ENCODE measurements around the gene EHD1.

The EHD1 gene

GRCh38 chr11:64898076-64898445 lies 19.6 kb upstream of the EHD1 start:
- H2BK12ac ChIP-seq (ENCODE audit: low read length) = no peak overlapping the region
- H2BK120ac ChIP-seq (ENCODE audit: insufficient read depth, low read length, poor library complexity) = no peak overlapping the region
- H4K12ac ChIP-seq (ENCODE audit: low read depth, low read length) = no peak overlapping the region
- peaks cover 76 to 78% of the 10 kb centered on the region in 2 experiments for H3K36me3 ChIP-seq (ENCODE audit: control insufficient read depth in 1 of 2, insufficient read depth in 2 of 2, low read length in 2 of 2)
- no peaks in the 10 kb centered on the region for H3K27me3 ChIP-seq (ENCODE audit: insufficient read depth, low read length)
- peaks cover 3% of the 10 kb centered on the region for H3K9me3 ChIP-seq (ENCODE audit: insufficient read depth, low read depth, low read length)
- no peak overlapping the region for H3K4me2 ChIP-seq (ENCODE audit: low read length)
- H3K18ac ChIP-seq (ENCODE audit: low read length) = no peak overlapping the region
- H2BK5ac ChIP-seq (ENCODE audit: low read depth, low read length, poor library complexity) = no peak overlapping the region
- H3K9ac ChIP-seq (ENCODE audit: low read length) = no peak overlapping the region
- H3K79me1 ChIP-seq (ENCODE audit: low read length) = no peaks in the 10 kb centered on the region
- H3K23ac ChIP-seq (ENCODE audit: low read length) = no peak overlapping the region
- no peak overlapping the region for H4K91ac ChIP-seq (ENCODE audit: low read depth, low read length)
- H4K8ac ChIP-seq (ENCODE audit: low read depth, low read length) = no peak overlapping the region
- no peak overlapping the region for H3K14ac ChIP-seq (ENCODE audit: low read length)
- WGBS (ENCODE audit: extremely low coverage, insufficient coverage, insufficient read length) = no CpG with 5 or more reads among the region's 9 CpGs
- DNase-seq = no peak
- H2AFZ ChIP-seq (ENCODE audit: insufficient read depth, low read length, poor library complexity) = no peak overlapping the region
- no peaks in the 10 kb centered on the region for H3K4me1 ChIP-seq (ENCODE audit: control insufficient read depth in 1 of 2, insufficient read depth in 2 of 2, low read length in 2 of 2)
- no peaks in the 10 kb centered on the region for H3K79me2 ChIP-seq (ENCODE audit: control insufficient read depth, insufficient read depth, low read length, poor library complexity)
- H3K4ac ChIP-seq (ENCODE audit: low read depth, low read length) = no peak overlapping the region
- H3K27ac ChIP-seq (ENCODE audit: low read depth, low read length) = no peak overlapping the region
- no peak overlapping the region for H2AK5ac ChIP-seq (ENCODE audit: low read length)
- H3K4me3 ChIP-seq (ENCODE audit: low read depth, low read length) = no peak overlapping the region

DNA sequence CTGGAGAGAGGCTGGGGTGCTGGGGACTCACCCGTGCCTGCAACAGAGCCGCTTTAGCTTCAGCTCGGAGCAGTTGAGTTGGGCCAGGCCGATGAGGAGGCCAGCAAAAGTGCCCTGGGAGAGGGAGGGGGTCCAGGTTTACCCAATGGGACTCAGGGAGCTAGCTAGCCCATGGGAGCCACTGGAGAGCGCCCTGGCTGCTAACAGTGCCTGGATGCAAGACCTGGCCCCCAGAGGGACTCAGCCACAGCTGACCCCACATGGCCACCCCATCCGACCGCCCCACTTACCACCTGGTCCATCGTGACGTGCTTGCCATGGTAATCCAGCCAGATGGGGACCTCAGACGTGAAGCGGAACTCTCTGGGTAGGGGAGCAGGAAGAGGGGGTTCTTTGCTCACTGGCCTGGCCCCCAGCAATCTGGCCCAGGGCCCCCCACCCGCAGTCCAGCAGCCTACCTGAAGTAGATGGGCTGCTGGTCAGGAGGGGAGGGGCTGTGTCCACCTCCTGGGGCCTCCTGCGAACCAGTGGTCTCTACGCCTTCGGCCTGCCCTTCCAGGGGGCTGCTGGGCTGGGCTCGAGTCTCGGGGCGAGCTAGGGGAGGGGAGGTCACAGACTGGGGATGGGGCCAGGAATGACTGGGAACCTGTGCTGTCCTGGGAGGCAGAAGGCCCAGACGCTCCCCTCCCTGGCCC lies 19.1 kb upstream of the EHD1 start:
- H3K27ac ChIP-seq (ENCODE audit: low read depth, low read length) = no peak overlapping the region
- no peaks in the 10 kb centered on the region for H3K79me2 ChIP-seq (ENCODE audit: control insufficient read depth, insufficient read depth, low read length, poor library complexity)
- H3K4ac ChIP-seq (ENCODE audit: low read depth, low read length) = no peak overlapping the region
- H3K23ac ChIP-seq (ENCODE audit: low read length) = no peak overlapping the region
- H3K4me2 ChIP-seq (ENCODE audit: low read length) = no peak overlapping the region
- H3K18ac ChIP-seq (ENCODE audit: low read length) = no peak overlapping the region
- no peak for DNase-seq
- no peak overlapping the region for H2BK120ac ChIP-seq (ENCODE audit: insufficient read depth, low read length, poor library complexity)
- no peak overlapping the region for H3K4me3 ChIP-seq (ENCODE audit: low read depth, low read length)
- H4K12ac ChIP-seq (ENCODE audit: low read depth, low read length) = no peak overlapping the region
- H4K91ac ChIP-seq (ENCODE audit: low read depth, low read length) = no peak overlapping the region
- H3K4me1 ChIP-seq (ENCODE audit: control insufficient read depth in 1 of 2, insufficient read depth in 2 of 2, low read length in 2 of 2) = no peaks in the 10 kb centered on the region
- WGBS (ENCODE audit: extremely low coverage, insufficient coverage, insufficient read length) = no CpG with 5 or more reads among the region's 19 CpGs
- no peak overlapping the region for H2BK5ac ChIP-seq (ENCODE audit: low read depth, low read length, poor library complexity)
- no peaks in the 10 kb centered on the region for H3K79me1 ChIP-seq (ENCODE audit: low read length)
- H3K36me3 ChIP-seq (ENCODE audit: control insufficient read depth in 1 of 2, insufficient read depth in 2 of 2, low read length in 2 of 2) = peaks cover 70 to 73% of the 10 kb centered on the region in 2 experiments
- no peak overlapping the region for H3K9ac ChIP-seq (ENCODE audit: low read length)
- no peak overlapping the region for H3K14ac ChIP-seq (ENCODE audit: low read length)
- H3K9me3 ChIP-seq (ENCODE audit: insufficient read depth, low read depth, low read length) = peaks cover 3% of the 10 kb centered on the region
- no peak overlapping the region for H2AFZ ChIP-seq (ENCODE audit: insufficient read depth, low read length, poor library complexity)
- H4K8ac ChIP-seq (ENCODE audit: low read depth, low read length) = no peak overlapping the region
- no peak overlapping the region for H2BK12ac ChIP-seq (ENCODE audit: low read length)
- no peaks in the 10 kb centered on the region for H3K27me3 ChIP-seq (ENCODE audit: insufficient read depth, low read length)
- H2AK5ac ChIP-seq (ENCODE audit: low read length) = no peak overlapping the region

DNA sequence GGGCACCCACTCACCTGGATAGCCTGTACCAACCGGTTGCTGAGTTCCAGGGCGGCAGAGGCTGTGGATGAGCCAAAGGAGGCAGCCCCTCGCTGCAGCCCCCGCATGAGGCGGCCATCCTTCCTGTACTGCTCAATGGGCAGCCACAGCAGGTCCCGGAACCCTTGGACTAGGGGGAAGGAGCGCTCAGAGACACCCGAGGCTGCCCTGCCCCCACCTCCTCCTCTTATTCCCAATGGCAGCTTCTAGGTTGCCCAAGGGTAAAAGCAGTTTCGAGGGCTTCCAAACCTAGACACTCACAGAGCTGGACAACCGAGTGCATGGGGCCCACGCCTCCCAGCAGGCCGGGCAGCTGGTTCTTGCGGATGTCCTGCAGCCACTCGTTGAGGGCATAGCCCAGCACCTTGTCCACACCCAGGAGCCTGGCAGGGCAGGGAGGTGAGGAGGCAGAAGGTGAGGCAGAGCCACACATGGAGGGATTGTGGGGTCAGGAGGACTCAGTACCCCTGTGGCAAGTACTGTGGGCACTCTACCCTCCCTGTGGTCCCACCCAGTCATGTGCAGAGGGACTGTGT lies 18.1 kb upstream of the EHD1 start:
- no peak overlapping the region for H2BK5ac ChIP-seq (ENCODE audit: low read depth, low read length, poor library complexity)
- no peak overlapping the region for H3K27ac ChIP-seq (ENCODE audit: low read depth, low read length)
- no peak for DNase-seq
- H3K79me1 ChIP-seq (ENCODE audit: low read length) = no peaks in the 10 kb centered on the region
- H3K14ac ChIP-seq (ENCODE audit: low read length) = no peak overlapping the region
- H2BK12ac ChIP-seq (ENCODE audit: low read length) = no peak overlapping the region
- H3K27me3 ChIP-seq (ENCODE audit: insufficient read depth, low read length) = no peaks in the 10 kb centered on the region
- H3K79me2 ChIP-seq (ENCODE audit: control insufficient read depth, insufficient read depth, low read length, poor library complexity) = no peaks in the 10 kb centered on the region
- H4K8ac ChIP-seq (ENCODE audit: low read depth, low read length) = no peak overlapping the region
- H3K4me1 ChIP-seq (ENCODE audit: control insufficient read depth in 1 of 2, insufficient read depth in 2 of 2, low read length in 2 of 2) = no peaks in the 10 kb centered on the region
- H3K4me2 ChIP-seq (ENCODE audit: low read length) = no peak overlapping the region
- H2AFZ ChIP-seq (ENCODE audit: insufficient read depth, low read length, poor library complexity) = no peak overlapping the region
- H3K4me3 ChIP-seq (ENCODE audit: low read depth, low read length) = no peak overlapping the region
- no peak overlapping the region for H3K18ac ChIP-seq (ENCODE audit: low read length)
- H2AK5ac ChIP-seq (ENCODE audit: low read length) = no peak overlapping the region
- no peak overlapping the region for H3K9ac ChIP-seq (ENCODE audit: low read length)
- H2BK120ac ChIP-seq (ENCODE audit: insufficient read depth, low read length, poor library complexity) = no peak overlapping the region
- peaks cover 3% of the 10 kb centered on the region for H3K9me3 ChIP-seq (ENCODE audit: insufficient read depth, low read depth, low read length)
- no peak overlapping the region for H4K91ac ChIP-seq (ENCODE audit: low read depth, low read length)
- no peak overlapping the region for H3K4ac ChIP-seq (ENCODE audit: low read depth, low read length)
- no peak overlapping the region for H4K12ac ChIP-seq (ENCODE audit: low read depth, low read length)
- peaks cover 61 to 64% of the 10 kb centered on the region in 2 experiments for H3K36me3 ChIP-seq (ENCODE audit: control insufficient read depth in 1 of 2, insufficient read depth in 2 of 2, low read length in 2 of 2)
- H3K23ac ChIP-seq (ENCODE audit: low read length) = no peak overlapping the region
- WGBS (ENCODE audit: extremely low coverage, insufficient coverage, insufficient read length) = no CpG with 5 or more reads among the region's 14 CpGs

DNA sequence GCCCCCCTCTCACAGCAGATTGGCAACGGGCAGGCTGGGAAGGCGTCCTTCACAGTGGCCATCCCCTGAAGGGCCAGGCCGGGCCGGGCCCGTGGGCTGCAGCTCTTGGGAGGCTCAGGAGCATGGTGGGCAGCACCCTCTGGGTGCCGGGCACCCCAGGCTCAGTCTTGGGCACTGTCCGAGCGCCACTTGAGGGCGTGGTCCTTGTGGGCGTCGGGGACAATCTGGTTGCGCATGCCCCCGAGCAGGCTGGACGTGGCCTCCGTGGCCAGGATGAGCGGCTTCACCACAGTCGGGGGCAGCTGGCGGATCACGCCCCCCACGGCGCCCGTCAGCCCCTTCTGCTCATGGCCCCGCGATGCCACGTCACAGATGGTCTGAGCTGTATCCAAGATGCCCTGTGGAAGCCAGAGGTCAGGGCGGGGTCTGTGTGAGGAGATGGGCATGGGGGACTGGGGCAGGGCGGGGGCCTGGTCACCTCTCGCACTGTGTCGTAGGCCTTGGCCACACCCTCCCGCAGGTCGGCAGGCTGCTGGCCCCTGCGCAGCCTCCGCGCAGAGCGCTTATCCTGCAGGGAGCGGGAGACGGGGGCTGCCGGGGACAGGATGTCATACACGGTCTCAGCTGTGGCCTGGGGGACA lies 16.5 kb upstream of the EHD1 start:
- Histone ChIP-seq H2BK120ac (ENCODE audit: insufficient read depth, low read length, poor library complexity) (no peak overlapping the region), H2AFZ (ENCODE audit: insufficient read depth, low read length, poor library complexity) (no peak overlapping the region), H3K4ac (ENCODE audit: low read depth, low read length) (no peak overlapping the region), H3K79me1 (ENCODE audit: low read length) (no peaks in the 10 kb centered on the region), H3K9ac (ENCODE audit: low read length) (no peak overlapping the region), H3K18ac (ENCODE audit: low read length) (no peak overlapping the region), H3K4me3 (ENCODE audit: low read depth, low read length) (no peak overlapping the region), H3K23ac (ENCODE audit: low read length) (no peak overlapping the region), H3K4me2 (ENCODE audit: low read length) (no peak overlapping the region), H4K8ac (ENCODE audit: low read depth, low read length) (no peak overlapping the region), H2BK12ac (ENCODE audit: low read length) (no peak overlapping the region), H4K12ac (ENCODE audit: low read depth, low read length) (no peak overlapping the region), H2BK5ac (ENCODE audit: low read depth, low read length, poor library complexity) (no peak overlapping the region), H3K79me2 (ENCODE audit: control insufficient read depth, insufficient read depth, low read length, poor library complexity) (no peaks in the 10 kb centered on the region), H2AK5ac (ENCODE audit: low read length) (no peak overlapping the region), H3K36me3 (ENCODE audit: control insufficient read depth in 1 of 2, insufficient read depth in 2 of 2, low read length in 2 of 2) (peaks cover 46 to 50% of the 10 kb centered on the region in 2 experiments), H3K27ac (ENCODE audit: low read depth, low read length) (no peak overlapping the region), H4K91ac (ENCODE audit: low read depth, low read length) (no peak overlapping the region), H3K27me3 (ENCODE audit: insufficient read depth, low read length) (no peaks in the 10 kb centered on the region), H3K4me1 (ENCODE audit: control insufficient read depth in 1 of 2, insufficient read depth in 2 of 2, low read length in 2 of 2) (no peaks in the 10 kb centered on the region), H3K9me3 (ENCODE audit: insufficient read depth, low read depth, low read length) (no peaks in the 10 kb centered on the region), H3K14ac (ENCODE audit: low read length) (no peak overlapping the region)
- WGBS (ENCODE audit: extremely low coverage, insufficient coverage, insufficient read length) = no CpG with 5 or more reads among the region's 39 CpGs
- DNase-seq = no peak
